Measurements from ENCODE around the gene MBNL1.

MBNL1 gene

GRCh38 chr3:152459572-152459971, 190.8 kb downstream of the MBNL1 start:
- no peaks in the 10 kb centered on the region for H3K9me3 Mint-ChIP-seq
- peaks cover 25% of the 10 kb centered on the region for H3K36me3 Mint-ChIP-seq
- no peak overlapping the region for H3K27ac Mint-ChIP-seq
- peaks cover 8% of the 10 kb centered on the region for H3K4me1 Mint-ChIP-seq
- no peak for ATAC-seq
- no peak overlapping the region for H3K4me3 Mint-ChIP-seq
- H3K27me3 Mint-ChIP-seq: no peaks in the 10 kb centered on the region

- ATAC-seq: no peak
- H3K4me1 Mint-ChIP-seq: peaks cover 8% of the 10 kb centered on the region
- no peak overlapping the region for H3K4me3 Mint-ChIP-seq
- H3K27me3 Mint-ChIP-seq: no peaks in the 10 kb centered on the region
- H3K27ac Mint-ChIP-seq: no peak overlapping the region
- no peaks in the 10 kb centered on the region for H3K9me3 Mint-ChIP-seq
- peaks cover 21% of the 10 kb centered on the region for H3K36me3 Mint-ChIP-seq
These were observed 192.2 kb downstream of the MBNL1 start for GRCh38 chr3:152460936-152461335.

- ATAC-seq: no peak
- no peak overlapping the region for H3K27ac Mint-ChIP-seq
- H3K4me3 Mint-ChIP-seq: no peak overlapping the region
- H3K9me3 Mint-ChIP-seq: no peaks in the 10 kb centered on the region
- H3K27me3 Mint-ChIP-seq: no peaks in the 10 kb centered on the region
- H3K36me3 Mint-ChIP-seq: peaks cover 16% of the 10 kb centered on the region
- H3K4me1 Mint-ChIP-seq: peaks cover 8% of the 10 kb centered on the region
These were observed 192.7 kb downstream of the MBNL1 start for GRCh38 chr3:152461460-152461859.

GRCh38 chr3:152466784-152467183, 198.1 kb downstream of the MBNL1 start:
- no peaks in the 10 kb centered on the region for H3K27me3 Mint-ChIP-seq
- peak overlapping the region; percentile 27 for H3K27ac Mint-ChIP-seq
- peaks cover 22% of the 10 kb centered on the region for H3K4me1 Mint-ChIP-seq
- ATAC-seq: no peak
- no peak overlapping the region for H3K4me3 Mint-ChIP-seq
- no peaks in the 10 kb centered on the region for H3K9me3 Mint-ChIP-seq
- H3K36me3 Mint-ChIP-seq: peaks cover 14% of the 10 kb centered on the region

- no peak for ATAC-seq
- Mint-ChIP-seq H3K4me1 (peaks cover 29% of the 10 kb centered on the region), H3K9me3 (no peaks in the 10 kb centered on the region), H3K4me3 (no peak overlapping the region), H3K36me3 (peaks cover 9% of the 10 kb centered on the region), H3K27me3 (no peaks in the 10 kb centered on the region), H3K27ac (no peak overlapping the region)
These were observed 200.7 kb downstream of the MBNL1 start for GRCh38 chr3:152469248-152470025.

- Mint-ChIP-seq H3K4me3 (no peak overlapping the region), H3K27me3 (no peaks in the 10 kb centered on the region), H3K36me3 (peaks cover 5% of the 10 kb centered on the region), H3K27ac (peak overlapping the region; percentile 33), H3K9me3 (no peaks in the 10 kb centered on the region), H3K4me1 (peaks cover 35% of the 10 kb centered on the region)
- ATAC-seq: no peak
These were observed 201.4 kb downstream of the MBNL1 start for GRCh38 chr3:152470095-152470494.

GRCh38 chr3:152470893-152471292, 202.2 kb downstream of the MBNL1 start:
- Mint-ChIP-seq H3K36me3 (peaks cover 5% of the 10 kb centered on the region), H3K27me3 (no peaks in the 10 kb centered on the region), H3K27ac (peak overlapping the region; percentile 33), H3K4me3 (no peak overlapping the region), H3K9me3 (no peaks in the 10 kb centered on the region), H3K4me1 (peaks cover 36% of the 10 kb centered on the region)
- ATAC-seq: no peak

GRCh38 chr3:152471814-152472671, 203.3 kb downstream of the MBNL1 start:
- H3K4me3 Mint-ChIP-seq: peak overlapping the region; percentile 40
- H3K27ac Mint-ChIP-seq: peak overlapping the region; percentile 73
- H3K4me1 Mint-ChIP-seq: peaks cover 32% of the 10 kb centered on the region

GRCh38 chr3:152472672-152472954, 203.9 kb downstream of the MBNL1 start:
- Mint-ChIP-seq H3K27ac (peak overlapping the region; percentile 73), H3K27me3 (no peaks in the 10 kb centered on the region), H3K36me3 (no peaks in the 10 kb centered on the region), H3K4me1 (peaks cover 36% of the 10 kb centered on the region), H3K4me3 (peak overlapping the region; percentile 40), H3K9me3 (no peaks in the 10 kb centered on the region)
- ATAC-seq: no peak

More at GRCh38 chr3:152471814-152472671, 203.3 kb downstream of the MBNL1 start:
- Mint-ChIP-seq H3K27me3 (no peaks in the 10 kb centered on the region), H3K36me3 (peaks cover under 1% of the 10 kb centered on the region), H3K9me3 (no peaks in the 10 kb centered on the region)
- peak; percentile 81 for ATAC-seq

- no peak overlapping the region for H3K27ac Mint-ChIP-seq
- peaks cover 2% of the 10 kb centered on the region for H3K36me3 Mint-ChIP-seq
- H3K4me1 Mint-ChIP-seq: peaks cover 37% of the 10 kb centered on the region
- H3K9me3 Mint-ChIP-seq: no peaks in the 10 kb centered on the region
- ATAC-seq: peak; percentile 71
- H3K27me3 Mint-ChIP-seq: no peaks in the 10 kb centered on the region
- no peak overlapping the region for H3K4me3 Mint-ChIP-seq
These were observed 205.9 kb downstream of the MBNL1 start for GRCh38 chr3:152474585-152474984.

GRCh38 chr3:152477422-152477821, 208.7 kb downstream of the MBNL1 start:
- peaks cover 19% of the 10 kb centered on the region for H3K36me3 Mint-ChIP-seq
- H3K4me3 Mint-ChIP-seq: no peak overlapping the region
- peak overlapping the region; percentile 25 for H3K27ac Mint-ChIP-seq
- peaks cover 5% of the 10 kb centered on the region for H3K9me3 Mint-ChIP-seq
- ATAC-seq: no peak
- peaks cover 45% of the 10 kb centered on the region for H3K4me1 Mint-ChIP-seq
- H3K27me3 Mint-ChIP-seq: no peaks in the 10 kb centered on the region

GRCh38 chr3:152480282-152480953, 211.7 kb downstream of the MBNL1 start:
- H3K4me3 Mint-ChIP-seq: peak overlapping the region; percentile 40
- ATAC-seq: peak; percentile 86
- peak overlapping the region; percentile 85 for H3K27ac Mint-ChIP-seq
- peaks cover 33% of the 10 kb centered on the region for H3K4me1 Mint-ChIP-seq
- H3K9me3 Mint-ChIP-seq: peaks cover 14% of the 10 kb centered on the region
- H3K36me3 Mint-ChIP-seq: peaks cover 41% of the 10 kb centered on the region
- no peaks in the 10 kb centered on the region for H3K27me3 Mint-ChIP-seq

- H3K9me3 Mint-ChIP-seq: peaks cover 12% of the 10 kb centered on the region
- no peak overlapping the region for H3K4me3 Mint-ChIP-seq
- no peak overlapping the region for H3K27ac Mint-ChIP-seq
- peaks cover 50% of the 10 kb centered on the region for H3K36me3 Mint-ChIP-seq
- H3K27me3 Mint-ChIP-seq: no peaks in the 10 kb centered on the region
- ATAC-seq: no peak
- peaks cover 16% of the 10 kb centered on the region for H3K4me1 Mint-ChIP-seq
These were observed 217.6 kb downstream of the MBNL1 start for GRCh38 chr3:152486364-152486763.

GRCh38 chr3:152488449-152488848, 219.7 kb downstream of the MBNL1 start:
- Mint-ChIP-seq H3K36me3 (peaks cover 33% of the 10 kb centered on the region), H3K27ac (no peak overlapping the region), H3K4me1 (peaks cover 6% of the 10 kb centered on the region), H3K9me3 (peaks cover 9% of the 10 kb centered on the region), H3K27me3 (no peaks in the 10 kb centered on the region), H3K4me3 (no peak overlapping the region)
- ATAC-seq: no peak

- Mint-ChIP-seq H3K27me3 (no peaks in the 10 kb centered on the region), H3K4me3 (no peak overlapping the region), H3K36me3 (peaks cover 16% of the 10 kb centered on the region), H3K4me1 (peaks cover 20% of the 10 kb centered on the region), H3K27ac (peak overlapping the region; percentile 63), H3K9me3 (no peaks in the 10 kb centered on the region)
- peak; percentile 83 for ATAC-seq
These were observed 223.2 kb downstream of the MBNL1 start for GRCh38 chr3:152491922-152492321.
